GM12864 (cell line): Measurements from ENCODE around the gene ZNF331.

Source experiments
- DNase-seq: peaks from one replicate; pipeline ENCODE4 v3.0.0-alpha.2; 2011; ENCODE audit warnings: low read depth
- H3K4me3 ChIP-seq: 2 replicates; pipeline ENCODE4 v1.5.1; 2011; ENCODE audit warnings: mild to moderate bottlenecking, low read depth, low read length, control low read depth
- CTCF ChIP-seq: IDR thresholded peaks from 2 replicates; pipeline ENCODE4 v1.5.1; 2011; ENCODE audit warnings: low read depth, mild to moderate bottlenecking, moderate library complexity, low read length, control low read depth, inconsistent platforms; ENCODE audit errors: missing control alignments

Gene ZNF331

DNA sequence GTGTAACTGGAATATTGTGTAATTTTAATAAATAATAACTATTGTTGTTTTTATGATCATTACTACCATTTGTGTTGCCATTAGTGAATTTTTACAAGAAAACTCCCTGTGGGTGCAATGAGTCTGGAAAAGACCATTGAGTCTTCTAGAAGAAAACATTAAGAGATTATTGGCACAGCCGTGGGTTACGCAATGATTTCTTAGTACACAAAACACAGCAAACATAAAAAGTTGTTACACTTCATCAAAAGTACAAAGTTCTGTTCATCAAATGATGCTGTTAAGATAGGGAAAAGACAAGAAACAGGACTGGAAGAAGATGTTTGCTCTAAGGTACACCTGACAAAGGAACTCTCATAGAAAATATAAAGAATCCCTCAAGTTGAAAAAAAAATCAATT is 41.6 kb downstream of the ZNF331 start:
- no peak for DNase-seq
- no peak overlapping the region for H3K4me3 ChIP-seq
- TF ChIP-seq CTCF = no peak

- no peak overlapping the region for H3K4me3 ChIP-seq
- TF ChIP-seq CTCF = no peak
- no peak for DNase-seq
These were observed 43.2 kb downstream of the ZNF331 start for GRCh38 chr19:53580871-53581835.

DNA sequence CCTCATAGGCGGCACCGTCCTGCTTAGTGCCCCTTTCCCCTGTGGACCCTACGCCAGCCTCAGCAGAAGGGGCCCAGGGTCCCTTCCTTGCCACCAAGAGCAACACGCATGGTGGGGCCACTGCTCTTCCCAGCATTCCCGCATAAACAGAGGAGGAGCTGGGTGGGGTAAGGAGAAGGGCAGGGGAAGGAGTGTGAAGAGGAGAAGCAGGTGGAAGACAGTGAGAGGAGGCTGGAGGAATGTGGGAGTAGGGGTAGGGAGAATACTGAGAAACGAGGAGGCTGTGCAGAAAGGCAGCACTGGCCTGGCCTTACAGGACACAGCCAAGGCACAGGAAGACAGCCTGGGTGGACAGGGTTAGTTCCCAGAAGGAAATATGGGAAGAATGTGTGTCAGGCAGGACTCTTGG is 43.9 kb downstream of the ZNF331 start:
- TF ChIP-seq CTCF = no peak

GRCh38 chr19:53583181-53583580 is 45.2 kb downstream of the ZNF331 start:
- DNase-seq = no peak
- no peak for TF ChIP-seq CTCF

More for the DNA sequence above, 43.9 kb downstream of the ZNF331 start:
- H3K4me3 ChIP-seq = no peak overlapping the region
- no peak for DNase-seq

GRCh38 chr19:53586277-53586691 is 48.3 kb downstream of the ZNF331 start:
- no peak for DNase-seq
- no peak for TF ChIP-seq CTCF
- no peak overlapping the region for H3K4me3 ChIP-seq

More at GRCh38 chr19:53583181-53583580, 45.2 kb downstream of the ZNF331 start:
- no peak overlapping the region for H3K4me3 ChIP-seq

DNA sequence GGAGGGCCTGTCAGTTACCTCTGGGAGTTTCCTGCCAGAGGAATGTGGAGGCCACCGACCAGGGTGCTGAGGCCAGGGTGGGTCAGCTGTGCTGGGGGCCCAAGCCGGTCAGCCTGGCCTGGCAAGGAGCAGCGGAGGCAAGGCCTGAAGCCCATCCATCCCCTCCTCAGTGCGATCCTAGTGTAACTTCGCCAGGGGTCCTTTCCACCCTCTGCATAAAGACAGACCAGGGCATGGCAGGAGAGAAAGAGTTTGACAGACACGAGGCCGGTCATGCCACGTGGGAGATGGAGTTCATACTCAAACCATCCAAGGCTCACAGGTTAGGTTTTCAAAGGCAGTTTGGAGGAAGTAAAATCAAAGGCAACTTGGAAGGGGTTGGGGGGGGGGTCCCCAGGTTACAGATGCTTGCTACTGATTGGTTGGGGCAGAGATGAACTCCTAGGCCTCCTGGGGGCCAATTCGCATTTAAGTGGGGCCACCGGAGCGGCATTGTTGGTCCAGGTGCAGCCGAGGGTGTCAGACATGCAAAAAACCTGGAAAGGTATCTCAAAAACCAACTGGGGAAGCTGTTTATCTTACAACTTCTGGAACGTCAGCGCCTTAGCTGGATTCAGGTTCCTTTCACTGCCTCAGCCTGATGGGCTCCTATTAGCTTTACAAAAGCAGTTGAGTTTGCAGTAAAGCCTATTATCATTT is 57.0 kb downstream of the ZNF331 start:
- no peak for DNase-seq
- no peak for TF ChIP-seq CTCF
- no peak overlapping the region for H3K4me3 ChIP-seq
